22Rv1 (cell line): ENCODE data around the gene TCF25.

Experiments
- CTCF ChIP-seq: fragments of 450-650 bp; IDR thresholded peaks from 2 replicates; pipeline ENCODE4 v1.5.1; 2017; ENCODE audit warnings: mild to moderate bottlenecking
- ZFX ChIP-seq: fragments of 450-650 bp; IDR thresholded peaks from 2 replicates; pipeline ENCODE4 v1.6.1; 2017; ENCODE audit warnings: antibody characterized with exemption, borderline replicate concordance

DNA sequence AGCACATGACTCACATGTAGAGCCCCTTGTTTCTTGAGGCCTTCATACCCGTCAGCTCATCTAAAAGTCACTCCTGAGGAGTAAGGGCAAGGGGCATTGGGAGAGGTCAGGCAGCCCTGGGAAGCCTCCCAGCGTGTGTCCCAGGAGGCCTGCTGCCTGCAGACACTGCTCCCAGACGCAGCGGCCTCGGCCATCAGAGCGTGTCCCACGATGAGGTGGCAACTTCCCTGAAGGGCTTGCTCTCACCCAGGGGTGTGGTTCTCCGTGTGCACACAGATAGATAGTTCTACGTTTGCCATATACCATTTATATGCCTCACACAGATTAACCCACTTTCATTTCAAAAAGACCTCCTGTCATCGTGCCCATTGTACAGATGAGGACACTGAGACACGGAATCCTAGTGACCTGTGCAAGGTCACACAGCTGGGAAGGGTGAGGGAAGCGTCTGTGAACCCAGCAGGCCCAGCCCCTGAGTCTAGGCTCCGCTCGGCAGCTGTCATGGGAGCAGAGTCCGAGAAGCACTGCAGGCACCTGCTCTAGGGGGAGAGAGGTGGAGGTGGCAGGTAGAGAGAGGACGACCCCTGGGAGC is 58.0 kb downstream of the TCF25 start:
- no peak for TF ChIP-seq CTCF
- no peak for TF ChIP-seq ZFX
